ENCODE results near the gene ALDH8A1. TPM values are rescaled to one million over a fixed set of nuclear protein-coding genes. Genes with fewer than 3 reads are reported as not detected.
"Not testable (repeated sequence)": the region's sequence is repeated elsewhere in the genome, so short reads cannot be mapped to it uniquely, and the experiment has no call there.

Gene ALDH8A1
- polyA plus RNA-seq, 3 donors, result 0.77 TPM; not detected in 2

GRCh38 chr6:134908906-134909516, 40.9 kb downstream of the ALDH8A1 start:
- TF ChIP-seq CTCF (IDR thresholded peaks at IDR 0.05), result no peak
- Histone ChIP-seq H3K9ac (ENCODE audit: insufficient read depth, low read length, poor library complexity, severe bottlenecking) (no peak overlapping the region), H2AFZ (ENCODE audit: insufficient read depth, low read depth, low read length, poor library complexity, severe bottlenecking) (no peak overlapping the region), H3K79me2 (ENCODE audit: insufficient read depth, low read length) (no peaks in the 10 kb centered on the region), H4K20me1 (ENCODE audit: insufficient read depth, low read length) (no peaks in the 10 kb centered on the region), H3K27ac (ENCODE audit: low read depth in 1 of 2, low read length in 2 of 2) (no peak overlapping the region), H3K4me1 (ENCODE audit: control insufficient read depth in 1 of 2, insufficient read depth in 2 of 2, low read length in 2 of 2) (no peaks in the 10 kb centered on the region), H3K27me3 (ENCODE audit: control insufficient read depth in 2 of 2, insufficient read depth in 2 of 2, low read length in 2 of 2) (no peaks in the 10 kb centered on the region), H3K4me3 (replicated peaks in 1 of 3; ENCODE audit: low read depth in 2 of 3, low read length in 3 of 3) (no peak overlapping the region), H3K9me3 (replicated peaks in 1 of 2; ENCODE audit: control insufficient read depth in 1 of 2, insufficient read depth in 1 of 2, low read length in 2 of 2) (no peaks in the 10 kb centered on the region), H3K36me3 (replicated peaks in 1 of 2; ENCODE audit: control insufficient read depth in 1 of 2, insufficient read depth in 2 of 2, low read length in 2 of 2) (no peaks in the 10 kb centered on the region), H3K4me2 (replicated peaks; ENCODE audit: extremely low read depth, low read length, poor library complexity, severe bottlenecking) (no peak overlapping the region)
- peaks cover 0 to 11% (median 5%) of the 10 kb centered on the region in 7 donors for H3K9me3 Mint-ChIP-seq
- DNase-seq, result no peak
- H3K36me3 Mint-ChIP-seq, result no peaks in the 10 kb centered on the region
- no peaks in the 10 kb centered on the region for H3K4me1 Mint-ChIP-seq
- 94% methylated on average over 11 of the region's 12 CpGs for WGBS (ENCODE audit: insufficient coverage)
- peak overlapping the region in 1 of 7 donors; percentile 8 for H3K27ac Mint-ChIP-seq
- intact Hi-C loops (cut with micrococcal nuclease), result no loop called here
- peaks cover 0 to 6% (median 1%) of the 10 kb centered on the region in 3 donors for H3K27me3 Mint-ChIP-seq (ENCODE audit: low read depth in 3 of 3)
- H3K4me3 Mint-ChIP-seq, result no peak overlapping the region

- H3K4me1 ChIP-seq (ENCODE audit: control insufficient read depth in 1 of 2, insufficient read depth in 2 of 2, low read length in 2 of 2); H3K27ac Mint-ChIP-seq; H3K4me1 Mint-ChIP-seq; H3K9ac ChIP-seq (ENCODE audit: insufficient read depth, low read length, poor library complexity, severe bottlenecking); intact Hi-C loops (cut with micrococcal nuclease); H3K4me3 Mint-ChIP-seq; H3K79me2 ChIP-seq (ENCODE audit: insufficient read depth, low read length); H3K4me2 ChIP-seq (replicated peaks; ENCODE audit: extremely low read depth, low read length, poor library complexity, severe bottlenecking); H3K27ac ChIP-seq (ENCODE audit: low read depth in 1 of 2, low read length in 2 of 2); H4K20me1 ChIP-seq (ENCODE audit: insufficient read depth, low read length); H3K36me3 ChIP-seq (replicated peaks in 1 of 2; ENCODE audit: control insufficient read depth in 1 of 2, insufficient read depth in 2 of 2, low read length in 2 of 2); H3K4me3 ChIP-seq (replicated peaks in 1 of 3; ENCODE audit: low read depth in 2 of 3, low read length in 3 of 3); H3K27me3 ChIP-seq (ENCODE audit: control insufficient read depth in 2 of 2, insufficient read depth in 2 of 2, low read length in 2 of 2); H3K9me3 ChIP-seq (replicated peaks in 1 of 2; ENCODE audit: control insufficient read depth in 1 of 2, insufficient read depth in 1 of 2, low read length in 2 of 2); DNase-seq; H3K36me3 Mint-ChIP-seq; H2AFZ ChIP-seq (ENCODE audit: insufficient read depth, low read depth, low read length, poor library complexity, severe bottlenecking); H3K27me3 Mint-ChIP-seq (ENCODE audit: low read depth in 3 of 3): not testable (repeated sequence)
- 100% methylated on average over 4 of the region's 42 CpGs for WGBS (ENCODE audit: insufficient coverage)
- H3K9me3 Mint-ChIP-seq, result peaks cover 0 to 11% (median 5%) of the 10 kb centered on the region in 7 donors
Measured at GRCh38 chr6:134904731-134905130, 45.2 kb downstream of the ALDH8A1 start.

Measured in CD14-positive monocyte (primary cell).